NCI-H1092 (cell line): ENCODE results near the gene NETO2.

Experiments used
- DNase-seq: peaks from one replicate; lab custom pipeline; 2025; lab: John Stamatoyannopoulos, UW

NETO2 gene

GRCh38 chr16:47046726-47047523 lies 96.8 kb downstream of the NETO2 start:
- DNase-seq: no peak

DNA sequence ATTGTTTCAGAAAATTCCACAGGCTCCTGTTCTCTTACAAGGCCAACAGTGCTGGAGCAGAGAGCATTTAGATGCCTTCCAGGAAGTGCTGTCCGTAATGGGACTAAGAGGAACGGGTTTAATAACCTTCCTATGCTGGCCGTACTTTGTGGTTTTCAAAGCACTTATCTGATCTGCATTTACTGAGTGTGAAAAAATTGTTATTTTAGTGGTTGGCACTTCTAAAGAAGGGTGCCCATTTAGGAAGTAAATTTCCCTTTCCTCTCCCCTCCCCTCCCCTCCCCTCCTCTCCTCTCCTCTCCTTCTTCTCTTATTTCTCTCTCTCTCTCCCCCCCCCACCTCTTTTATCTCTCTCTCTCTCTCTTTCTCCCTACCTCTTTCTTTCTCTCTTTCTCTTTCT lies 98.3 kb downstream of the NETO2 start:
- DNase-seq: no peak

GRCh38 chr16:47045023-47045422 lies 98.7 kb downstream of the NETO2 start:
- DNase-seq: no peak

DNA sequence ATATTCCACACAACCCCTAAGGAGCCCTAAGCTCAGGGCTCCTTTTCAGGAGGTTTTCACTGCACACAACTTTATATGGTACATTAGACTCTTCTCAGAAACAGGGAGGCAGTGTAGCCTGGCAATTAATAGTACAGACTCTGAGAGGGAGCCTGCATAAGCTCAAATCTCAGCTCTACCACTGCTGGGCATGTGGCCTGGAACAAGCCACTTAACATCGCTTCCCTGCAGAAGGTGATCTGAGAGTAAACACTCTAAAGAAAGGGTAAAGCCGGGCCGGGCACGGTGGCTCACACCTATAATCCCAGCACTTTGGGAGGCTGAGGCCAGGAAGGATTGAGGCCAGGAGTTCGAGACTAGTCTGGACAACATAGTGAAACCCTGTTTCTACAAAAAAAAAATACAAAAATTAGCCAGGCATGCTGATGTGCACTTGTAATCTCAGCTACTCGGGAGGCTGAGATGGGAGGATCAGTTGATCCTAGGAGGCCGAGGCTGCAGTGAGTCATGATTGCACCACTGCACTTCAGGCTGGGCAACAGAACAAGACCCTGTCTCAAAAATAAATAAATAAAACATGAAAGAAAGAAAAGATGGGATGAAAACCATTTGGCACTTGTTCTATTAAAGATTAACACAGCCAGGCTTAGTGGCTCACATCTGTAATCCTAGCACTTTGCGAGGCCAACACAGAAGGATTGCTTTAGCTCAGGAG lies 99.6 kb downstream of the NETO2 start:
- DNase-seq: no peak

GRCh38 chr16:47043200-47043599 lies 100.5 kb downstream of the NETO2 start:
- DNase-seq: no peak

DNA sequence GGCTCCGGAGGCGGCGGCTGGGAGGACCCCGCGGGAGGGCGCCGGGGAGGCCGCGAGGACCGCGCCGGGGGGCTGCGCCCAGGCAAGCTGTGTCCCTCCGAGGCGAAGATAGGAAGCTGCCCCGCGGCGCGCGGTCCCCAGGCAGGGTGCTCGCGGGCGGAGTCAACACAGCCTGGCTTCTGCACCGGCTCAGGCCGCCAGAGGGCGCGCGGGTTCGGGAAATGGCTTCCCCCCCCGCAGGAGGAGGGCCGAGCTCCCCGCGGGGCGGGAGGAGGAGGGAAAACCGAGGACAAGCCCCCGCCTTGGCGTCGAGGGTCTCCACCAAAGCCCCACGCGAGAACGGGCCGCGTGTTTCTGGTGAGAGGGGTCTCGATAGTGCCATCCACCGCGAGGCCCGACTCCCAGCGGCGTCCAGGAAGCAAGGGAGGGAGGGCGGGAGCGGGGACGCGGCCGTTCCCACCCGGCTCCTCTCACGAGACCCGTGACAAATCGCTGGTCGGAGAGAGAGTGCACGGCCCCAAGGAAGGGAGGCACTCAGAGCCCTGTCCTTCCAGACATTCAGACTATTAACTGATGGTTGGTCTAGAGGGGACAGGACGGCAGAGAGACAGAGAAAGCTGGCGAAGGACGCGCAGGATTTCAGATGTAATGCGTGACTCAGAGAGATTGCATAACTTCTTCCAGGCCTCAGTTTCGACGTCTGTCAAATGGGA lies 105.8 kb downstream of the NETO2 start:
- peak; percentile 66 for DNase-seq

DNA sequence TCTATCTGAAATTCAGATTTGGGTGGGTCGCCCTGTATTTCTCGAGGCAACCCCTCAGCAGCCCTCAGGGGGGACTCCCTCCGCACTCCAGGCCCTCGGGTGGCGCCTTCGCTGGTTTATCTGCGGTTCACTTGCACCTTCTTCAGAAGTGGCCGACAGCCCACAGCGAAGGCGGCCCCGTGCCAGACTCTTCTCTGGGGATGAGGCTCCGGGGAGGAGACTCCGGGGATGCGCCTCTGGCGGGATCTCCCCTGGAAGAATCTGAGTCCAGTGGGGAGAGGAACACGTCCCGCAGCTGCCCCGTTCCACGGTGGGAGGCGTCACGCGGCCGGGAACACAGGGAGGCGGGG lies 106.4 kb downstream of the NETO2 start:
- no peak for DNase-seq

GRCh38 chr16:47036201-47036600 lies 107.5 kb downstream of the NETO2 start:
- no peak for DNase-seq

DNA sequence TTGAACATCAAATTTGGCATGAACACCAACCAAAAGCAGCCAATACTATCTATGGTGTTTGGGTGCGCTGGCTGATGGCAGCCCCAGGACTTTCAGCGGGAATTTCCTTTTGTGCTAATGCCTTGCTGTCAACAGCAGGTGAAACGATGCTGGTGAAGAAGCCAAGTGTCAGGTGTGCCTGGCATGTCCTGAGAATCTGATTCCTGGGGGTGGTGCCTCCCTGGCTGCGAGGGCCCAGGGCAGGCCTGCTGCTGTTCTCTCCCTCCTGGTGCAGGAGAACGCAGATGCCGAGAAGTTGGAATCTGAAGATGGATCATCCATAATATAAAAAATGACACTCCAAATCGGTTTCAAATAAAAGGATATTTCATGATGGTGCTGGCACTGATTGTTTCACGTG lies 108.3 kb downstream of the NETO2 start:
- DNase-seq: no peak

GRCh38 chr16:47034455-47034854 lies 109.3 kb downstream of the NETO2 start:
- no peak for DNase-seq

- no peak for DNase-seq
These were observed 110.6 kb downstream of the NETO2 start for GRCh38 chr16:47033176-47033575.

- no peak for DNase-seq
These were observed 114.0 kb downstream of the NETO2 start for GRCh38 chr16:47029724-47030123.

GRCh38 chr16:47028767-47029377 lies 114.9 kb downstream of the NETO2 start:
- DNase-seq: no peak
